ENCODE measurements around the gene ELFN1.

Gene ELFN1

GRCh38 chr7:1646391-1646790 lies 23.7 kb upstream of the ELFN1 start:
- H3K4me3 ChIP-seq (ENCODE audit: low read depth, low read length), result no peak overlapping the region
- no peak for DNase-seq (ENCODE audit: low read depth)
- no peak for TF ChIP-seq CTCF (IDR thresholded peaks at IDR 0.05; ENCODE audit: control insufficient read depth, extremely low read depth, insufficient read depth)

- H3K4me3 ChIP-seq (ENCODE audit: low read depth, low read length), result no peak overlapping the region
- no peak for TF ChIP-seq CTCF (IDR thresholded peaks at IDR 0.05; ENCODE audit: control insufficient read depth, extremely low read depth, insufficient read depth)
- DNase-seq (ENCODE audit: low read depth), result no peak
These were observed 22.9 kb upstream of the ELFN1 start for GRCh38 chr7:1646957-1647891.

GRCh38 chr7:1647961-1648672 lies 22.0 kb upstream of the ELFN1 start:
- H3K4me3 ChIP-seq (ENCODE audit: low read depth, low read length), result no peak overlapping the region
- peak; percentile 28 for DNase-seq (ENCODE audit: low read depth)
- TF ChIP-seq CTCF (IDR thresholded peaks at IDR 0.05; ENCODE audit: control insufficient read depth, extremely low read depth, insufficient read depth), result no peak

GRCh38 chr7:1649751-1650326 lies 20.2 kb upstream of the ELFN1 start:
- TF ChIP-seq CTCF (IDR thresholded peaks at IDR 0.05; ENCODE audit: control insufficient read depth, extremely low read depth, insufficient read depth), result no peak
- H3K4me3 ChIP-seq (ENCODE audit: low read depth, low read length), result no peak overlapping the region
- DNase-seq (ENCODE audit: low read depth), result no peak

- no peak overlapping the region for H3K4me3 ChIP-seq (ENCODE audit: low read depth, low read length)
- no peak for DNase-seq (ENCODE audit: low read depth)
- no peak for TF ChIP-seq CTCF (IDR thresholded peaks at IDR 0.05; ENCODE audit: control insufficient read depth, extremely low read depth, insufficient read depth)
These were observed 19.6 kb upstream of the ELFN1 start for GRCh38 chr7:1650363-1651030.

GRCh38 chr7:1651031-1651446 lies 19.0 kb upstream of the ELFN1 start:
- no peak for TF ChIP-seq CTCF (IDR thresholded peaks at IDR 0.05; ENCODE audit: control insufficient read depth, extremely low read depth, insufficient read depth)
- no peak for DNase-seq (ENCODE audit: low read depth)
- H3K4me3 ChIP-seq (ENCODE audit: low read depth, low read length), result no peak overlapping the region
